Hepatocyte (in vitro differentiated cells): Measurements from ENCODE around the gene MAGI2.

Source experiments
- CTCF ChIP-seq: fragments of 200-600 bp; sonication (generic); IDR thresholded peaks from 2 replicates; pipeline ENCODE4 v1.5.1; 2016; ENCODE audit warnings: antibody characterized with exemption, mild to moderate bottlenecking; ENCODE audit not compliant: poor library complexity
- EZH2phosphoT487 ChIP-seq: fragments of 200-600 bp; sonication (generic); IDR thresholded peaks from one replicate; pipeline ENCODE4 v1.6.1; 2018; ENCODE audit warnings: antibody characterized with exemption, mild to moderate bottlenecking, low read depth, moderate library complexity; ENCODE audit not compliant: unreplicated experiment, severe bottlenecking

- no peak for TF ChIP-seq CTCF
- TF ChIP-seq EZH2phosphoT487: no peak
Measured at GRCh38 chr7:78327718-78328117, 1125.7 kb downstream of the MAGI2 start.
